ENCODE results near the gene SNAP29. TPM values are rescaled to one million over a fixed set of nuclear protein-coding genes. Genes with fewer than 3 reads are reported as not detected.

SNAP29 gene
- polyA plus RNA-seq, 1 experiment, result 34.6 TPM

GRCh38 chr22:20918663-20919218 lies 59.9 kb downstream of the SNAP29 start:
- ChIA-PET POLR2A (no interaction called here), CTCF (interaction anchor here (0.8 to 0.9 kb wide), 2 partner anchors 33 to 39 kb away, joined by 3 read pairs; no protein-coding TSS in a partner anchor)
- no peak for TF ChIP-seq CTCF (IDR thresholded peaks at IDR 0.05; ENCODE audit: insufficient read depth, low read depth, low read length)

GRCh38 chr22:20919718-20920117 lies 60.9 kb downstream of the SNAP29 start:
- H3K36me3 ChIP-seq (ENCODE audit: control insufficient read depth, insufficient read depth, low read length), result no peaks in the 10 kb centered on the region
- H3K4me3 ChIP-seq (ENCODE audit: low read depth, low read length), result peak overlapping the region; percentile 97
- no peak for DNase-seq (ENCODE audit: low read depth)
- POLR2A ChIA-PET, result no interaction called here
- CTCF ChIA-PET, result no interaction called here
- H3K27me3 ChIP-seq (ENCODE audit: control insufficient read depth, insufficient read depth, low read length), result no peaks in the 10 kb centered on the region
- TF ChIP-seq CTCF (IDR thresholded peaks at IDR 0.05; ENCODE audit: insufficient read depth, low read depth, low read length), result no peak

More at GRCh38 chr22:20918663-20919218, 59.9 kb downstream of the SNAP29 start:
- Histone ChIP-seq H3K27me3 (ENCODE audit: control insufficient read depth, insufficient read depth, low read length) (no peaks in the 10 kb centered on the region), H3K4me3 (ENCODE audit: low read depth, low read length) (peak overlapping the region; percentile 97), H3K36me3 (ENCODE audit: control insufficient read depth, insufficient read depth, low read length) (no peaks in the 10 kb centered on the region)
- DNase-seq (ENCODE audit: low read depth), result no peak

GRCh38 chr22:20920881-20921203 lies 62.0 kb downstream of the SNAP29 start:
- no peak for DNase-seq (ENCODE audit: low read depth)
- ChIA-PET POLR2A (no interaction called here), CTCF (interaction anchor here (0.9 to 1.4 kb wide), 3 partner anchors 17 to 35 kb away, joined by 3 to 4 read pairs (median 3); no protein-coding TSS in a partner anchor)
- TF ChIP-seq CTCF (IDR thresholded peaks at IDR 0.05; ENCODE audit: insufficient read depth, low read depth, low read length), result no peak
- H3K4me3 ChIP-seq (ENCODE audit: low read depth, low read length), result peak overlapping the region; percentile 97
- no peaks in the 10 kb centered on the region for H3K27me3 ChIP-seq (ENCODE audit: control insufficient read depth, insufficient read depth, low read length)
- H3K36me3 ChIP-seq (ENCODE audit: control insufficient read depth, insufficient read depth, low read length), result no peaks in the 10 kb centered on the region

GRCh38 chr22:20922141-20922751 lies 63.4 kb downstream of the SNAP29 start:
- no peaks in the 10 kb centered on the region for H3K27me3 ChIP-seq (ENCODE audit: control insufficient read depth, insufficient read depth, low read length)
- TF ChIP-seq CTCF (IDR thresholded peaks at IDR 0.05; ENCODE audit: insufficient read depth, low read depth, low read length), result no peak
- no peaks in the 10 kb centered on the region; the same call in 1 of the 2 replicates for H3K36me3 ChIP-seq (ENCODE audit: control insufficient read depth, insufficient read depth, low read length)
- no peak overlapping the region for H3K4me3 ChIP-seq (ENCODE audit: low read depth, low read length)
- POLR2A ChIA-PET, result interaction anchor here (0.6 kb wide), 1 partner anchor 53 kb away, joined by 8 read pairs; no protein-coding TSS in a partner anchor
- DNase-seq (ENCODE audit: low read depth), result no peak
- CTCF ChIA-PET, result interaction anchor here (1.2 to 1.4 kb wide), 3 partner anchors 17 to 60 kb away, joined by 3 to 4 read pairs (median 3); partner anchors contain the start of gene LZTR1

GRCh38 chr22:20926243-20926642 lies 67.4 kb downstream of the SNAP29 start:
- no peak for DNase-seq (ENCODE audit: low read depth)
- ChIA-PET POLR2A (interaction anchor here (0.6 kb wide), 1 partner anchor 56 kb away, joined by 3 read pairs; the partner anchor contains the start of gene LZTR1), CTCF (interaction anchor here (0.6 to 1.4 kb wide), 2 partner anchors 41 to 306 kb away, joined by 4 to 6 read pairs; no protein-coding TSS in a partner anchor)
- Histone ChIP-seq H3K4me3 (ENCODE audit: low read depth, low read length) (no peak overlapping the region), H3K27me3 (ENCODE audit: control insufficient read depth, insufficient read depth, low read length) (no peaks in the 10 kb centered on the region), H3K36me3 (ENCODE audit: control insufficient read depth, insufficient read depth, low read length) (no peaks in the 10 kb centered on the region; the same call in 1 of the 2 replicates)
- no peak for TF ChIP-seq CTCF (IDR thresholded peaks at IDR 0.05; ENCODE audit: insufficient read depth, low read depth, low read length)

Measured in BJ (cell line).